Activated naive CD8-positive, alpha-beta T cell treated with anti-CD3 and anti-CD28 coated beads, Interleukin-2, amount 50 U/mL, for 24 hours (primary cell): Measurements from ENCODE around the gene MTSS2.

Experiments used
- ATAC-seq: fragments of 150-1000 bp; cut with Tn5 transposase; one replicate; pipeline ENCODE4 v1.10.0; 2021
- DNase-seq: peaks from one replicate; pipeline ENCODE4 v3.0.0; 2021
- H3K27ac Mint-ChIP-seq: one replicate; pipeline ENCODE4 v1.8.0; 2021; ENCODE audit warnings: mild to moderate bottlenecking, mixed read lengths
- H3K27me3 Mint-ChIP-seq: one replicate; pipeline ENCODE4 v1.8.0; 2021; ENCODE audit warnings: mixed read lengths
- H3K36me3 Mint-ChIP-seq: one replicate; pipeline ENCODE4 v1.8.0; 2021; ENCODE audit warnings: low read depth, mixed read lengths
- H3K4me1 Mint-ChIP-seq: one replicate; pipeline ENCODE4 v1.8.0; 2021; ENCODE audit warnings: mixed read lengths
- H3K4me3 Mint-ChIP-seq: one replicate; pipeline ENCODE4 v1.8.0; 2021; ENCODE audit warnings: mild to moderate bottlenecking, moderate library complexity, mixed read lengths
- H3K9me3 Mint-ChIP-seq: one replicate; pipeline ENCODE4 v1.8.0; 2021; ENCODE audit warnings: mixed read lengths

The MTSS2 gene

DNA sequence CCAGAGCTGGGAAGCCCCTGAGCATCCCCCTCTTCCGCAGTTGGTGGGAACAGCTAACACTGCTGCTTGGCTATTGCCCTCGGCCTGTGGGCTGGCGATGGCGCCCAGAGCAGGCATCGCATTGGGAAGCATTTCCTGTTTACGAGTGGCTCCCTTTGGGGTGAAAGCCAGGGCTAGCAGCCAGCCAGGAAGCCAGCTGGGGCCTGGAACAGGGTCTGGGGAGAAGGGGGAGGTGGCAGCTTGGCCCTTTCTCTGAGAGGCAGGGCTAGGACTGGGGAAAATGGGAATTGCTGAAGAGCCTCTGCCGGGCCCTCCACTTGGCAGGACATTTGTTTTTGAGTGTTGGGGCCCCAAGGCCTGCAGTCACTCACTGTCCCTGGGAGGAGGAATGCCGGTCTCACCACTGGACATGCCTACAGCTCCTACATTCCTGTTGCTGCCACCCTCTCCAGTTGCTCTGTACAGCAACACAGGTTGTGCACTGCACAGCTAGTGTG, 2.4 kb upstream of the MTSS2 start:
- H3K4me3 Mint-ChIP-seq = no peak overlapping the region
- peaks cover 7% of the 10 kb centered on the region for H3K4me1 Mint-ChIP-seq
- no peak for DNase-seq
- H3K36me3 Mint-ChIP-seq = no peaks in the 10 kb centered on the region
- peaks cover 10% of the 10 kb centered on the region for H3K27me3 Mint-ChIP-seq
- H3K27ac Mint-ChIP-seq = no peak overlapping the region
- H3K9me3 Mint-ChIP-seq = no peaks in the 10 kb centered on the region
- no peak for ATAC-seq

- Mint-ChIP-seq H3K4me3 (no peak overlapping the region), H3K9me3 (no peaks in the 10 kb centered on the region), H3K27me3 (peaks cover 10% of the 10 kb centered on the region), H3K27ac (no peak overlapping the region), H3K36me3 (no peaks in the 10 kb centered on the region), H3K4me1 (peaks cover 5% of the 10 kb centered on the region)
- DNase-seq (no peak), ATAC-seq (no peak)
These were observed 1.9 kb upstream of the MTSS2 start for GRCh38 chr16:70687671-70688245.

DNA sequence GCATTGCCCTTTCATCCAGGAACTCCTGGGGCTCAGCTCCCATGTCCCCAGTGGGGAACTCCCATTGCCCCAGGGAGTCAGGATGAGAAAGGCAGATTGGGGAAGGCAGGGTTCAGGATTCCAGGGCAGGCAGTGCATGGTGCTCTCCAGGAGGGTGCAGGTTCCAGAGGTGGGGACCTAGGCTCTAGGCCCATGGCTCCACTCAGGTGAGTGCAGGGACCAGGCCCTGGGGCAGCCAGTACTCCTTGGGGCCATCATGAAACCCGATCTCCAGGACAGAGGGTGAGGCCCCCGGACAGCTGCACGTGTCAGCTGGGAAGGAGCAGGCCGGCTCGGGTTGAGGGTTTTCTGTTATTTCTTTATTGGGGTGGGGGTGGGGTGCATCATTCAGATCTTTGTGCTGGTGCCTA, 1.3 kb upstream of the MTSS2 start:
- DNase-seq = no peak
- Mint-ChIP-seq H3K27me3 (peaks cover 10% of the 10 kb centered on the region), H3K9me3 (no peaks in the 10 kb centered on the region), H3K4me3 (no peak overlapping the region), H3K36me3 (no peaks in the 10 kb centered on the region), H3K27ac (no peak overlapping the region), H3K4me1 (peaks cover 5% of the 10 kb centered on the region)
- ATAC-seq = no peak

GRCh38 chr16:70686376-70687101, 686 bp upstream of the MTSS2 start:
- Mint-ChIP-seq H3K4me3 (peak overlapping the region; percentile 40), H3K27me3 (peaks cover 10% of the 10 kb centered on the region), H3K36me3 (no peaks in the 10 kb centered on the region), H3K27ac (no peak overlapping the region), H3K4me1 (peaks cover 5% of the 10 kb centered on the region), H3K9me3 (no peaks in the 10 kb centered on the region)
- ATAC-seq = peak; percentile 5
- no peak for DNase-seq

GRCh38 chr16:70685061-70685937, 554 bp downstream of the MTSS2 start:
- H3K4me1 Mint-ChIP-seq = peaks cover 5% of the 10 kb centered on the region
- H3K27me3 Mint-ChIP-seq = peaks cover 10% of the 10 kb centered on the region
- H3K36me3 Mint-ChIP-seq = no peaks in the 10 kb centered on the region
- peak overlapping the region; percentile 63 for H3K4me3 Mint-ChIP-seq
- H3K9me3 Mint-ChIP-seq = no peaks in the 10 kb centered on the region
- peak; percentile 30 for ATAC-seq
- no peak overlapping the region for H3K27ac Mint-ChIP-seq
- peak; percentile 26 for DNase-seq

- H3K9me3 Mint-ChIP-seq = no peaks in the 10 kb centered on the region
- no peak for DNase-seq
- no peak overlapping the region for H3K27ac Mint-ChIP-seq
- peak overlapping the region; percentile 63 for H3K4me3 Mint-ChIP-seq
- no peaks in the 10 kb centered on the region for H3K36me3 Mint-ChIP-seq
- no peak for ATAC-seq
- peaks cover 5% of the 10 kb centered on the region for H3K4me1 Mint-ChIP-seq
- H3K27me3 Mint-ChIP-seq = peaks cover 10% of the 10 kb centered on the region
These were observed 1.4 kb downstream of the MTSS2 start for GRCh38 chr16:70684146-70685060.

- DNase-seq (no peak), ATAC-seq (no peak)
- Mint-ChIP-seq H3K27ac (no peak overlapping the region), H3K4me1 (peaks cover 5% of the 10 kb centered on the region), H3K36me3 (no peaks in the 10 kb centered on the region), H3K27me3 (peaks cover 10% of the 10 kb centered on the region), H3K9me3 (no peaks in the 10 kb centered on the region), H3K4me3 (no peak overlapping the region)
These were observed 2.5 kb downstream of the MTSS2 start for GRCh38 chr16:70683146-70683944.

- H3K27ac Mint-ChIP-seq = no peak overlapping the region
These were observed 3.4 kb downstream of the MTSS2 start for GRCh38 chr16:70682239-70683145.

GRCh38 chr16:70681382-70682238, 4.2 kb downstream of the MTSS2 start:
- no peaks in the 10 kb centered on the region for H3K36me3 Mint-ChIP-seq
- H3K4me1 Mint-ChIP-seq = peaks cover 5% of the 10 kb centered on the region
- H3K4me3 Mint-ChIP-seq = no peak overlapping the region
- H3K27ac Mint-ChIP-seq = no peak overlapping the region
- DNase-seq (no peak), ATAC-seq (no peak)
- no peaks in the 10 kb centered on the region for H3K9me3 Mint-ChIP-seq
- H3K27me3 Mint-ChIP-seq = peaks cover 9% of the 10 kb centered on the region

More at GRCh38 chr16:70682239-70683145, 3.4 kb downstream of the MTSS2 start:
- DNase-seq (no peak), ATAC-seq (no peak)
- Mint-ChIP-seq H3K4me3 (no peak overlapping the region), H3K27me3 (peaks cover 10% of the 10 kb centered on the region), H3K36me3 (no peaks in the 10 kb centered on the region), H3K4me1 (peaks cover 5% of the 10 kb centered on the region), H3K9me3 (no peaks in the 10 kb centered on the region)

- Mint-ChIP-seq H3K36me3 (no peaks in the 10 kb centered on the region), H3K27ac (no peak overlapping the region), H3K9me3 (no peaks in the 10 kb centered on the region), H3K27me3 (peaks cover 6% of the 10 kb centered on the region), H3K4me1 (peaks cover 3% of the 10 kb centered on the region), H3K4me3 (no peak overlapping the region)
- DNase-seq (no peak), ATAC-seq (no peak)
These were observed 5.1 kb downstream of the MTSS2 start for GRCh38 chr16:70680495-70681381.
